Measurements from ENCODE around the gene S100A12. TPM values are rescaled to one million over a fixed set of nuclear protein-coding genes. Genes with fewer than 3 reads are reported as not detected.
"Not testable (repeated sequence)": the region's sequence is repeated elsewhere in the genome, so short reads cannot be mapped to it uniquely, and the experiment has no call there.

The S100A12 gene
- not detected for total RNA-seq

GRCh38 chr1:153375511-153375910 is at the start of gene S100A12:
S100A12 (minus strand) TSS chr1:153375621; CDS start chr1:153374592, 1,029 bp downstream.
- peaks cover 29% of the 10 kb centered on the region for H3K27me3 Mint-ChIP-seq
- DNase-seq: no peak
- H3K27ac Mint-ChIP-seq: no peak within 1 kb of the TSS
- H3K36me3 Mint-ChIP-seq: no peaks in the 10 kb centered on the region
- no peaks in the 10 kb centered on the region for H3K4me1 Mint-ChIP-seq
- H3K4me3 Mint-ChIP-seq: no peak within 1 kb of the TSS
- no peaks in the 10 kb centered on the region for H3K9me3 Mint-ChIP-seq

- H3K9me3 Mint-ChIP-seq: no peaks in the 10 kb centered on the region
- H3K4me3 Mint-ChIP-seq: no peak overlapping the region
- H3K36me3 Mint-ChIP-seq: no peaks in the 10 kb centered on the region
- DNase-seq: peak; percentile 40
- H3K4me1 Mint-ChIP-seq: no peaks in the 10 kb centered on the region
- peaks cover 44% of the 10 kb centered on the region for H3K27me3 Mint-ChIP-seq
- H3K27ac Mint-ChIP-seq: no peak overlapping the region
These were observed 47.1 kb upstream of the S100A12 start for GRCh38 chr1:153422450-153423068.

- Mint-ChIP-seq H3K27ac (no peak overlapping the region), H3K9me3 (no peaks in the 10 kb centered on the region), H3K27me3 (peaks cover 28% of the 10 kb centered on the region), H3K4me1 (no peaks in the 10 kb centered on the region), H3K36me3 (no peaks in the 10 kb centered on the region), H3K4me3 (no peak overlapping the region)
- no peak for DNase-seq
These were observed 44.9 kb upstream of the S100A12 start for GRCh38 chr1:153420306-153420705.

GRCh38 chr1:153419436-153419793 is 44.0 kb upstream of the S100A12 start:
- not testable (repeated sequence) for H3K4me1 Mint-ChIP-seq, DNase-seq, H3K4me3 Mint-ChIP-seq, H3K27ac Mint-ChIP-seq, H3K36me3 Mint-ChIP-seq, H3K9me3 Mint-ChIP-seq
- H3K27me3 Mint-ChIP-seq: peaks cover 22% of the 10 kb centered on the region

- H3K4me3 Mint-ChIP-seq, H3K36me3 Mint-ChIP-seq, DNase-seq, H3K27ac Mint-ChIP-seq, H3K4me1 Mint-ChIP-seq, H3K9me3 Mint-ChIP-seq: not testable (repeated sequence)
- peaks cover 19% of the 10 kb centered on the region for H3K27me3 Mint-ChIP-seq
These were observed 43.5 kb upstream of the S100A12 start for GRCh38 chr1:153418758-153419435.

- Mint-ChIP-seq H3K27me3 (peaks cover 15% of the 10 kb centered on the region), H3K4me3 (no peak overlapping the region), H3K27ac (no peak overlapping the region), H3K4me1 (no peaks in the 10 kb centered on the region), H3K9me3 (peaks cover 2% of the 10 kb centered on the region), H3K36me3 (no peaks in the 10 kb centered on the region)
- no peak for DNase-seq
These were observed 41.9 kb upstream of the S100A12 start for GRCh38 chr1:153417136-153417888.

- Mint-ChIP-seq H3K9me3 (peaks cover 9% of the 10 kb centered on the region), H3K36me3 (no peaks in the 10 kb centered on the region), H3K4me1 (no peaks in the 10 kb centered on the region), H3K27me3 (peaks cover 18% of the 10 kb centered on the region), H3K27ac (no peak within 1 kb of the TSS), H3K4me3 (no peak within 1 kb of the TSS)
- DNase-seq: no peak
These were observed 40.6 kb upstream of the S100A12 start, which contains the start of gene S100A7A for GRCh38 chr1:153415850-153416570. S100A7A (plus strand) TSS chr1:153416520; CDS start chr1:153418083, 1,563 bp downstream.

GRCh38 chr1:153413961-153414360 is 38.5 kb upstream of the S100A12 start:
- H3K27me3 Mint-ChIP-seq: peaks cover 15% of the 10 kb centered on the region
- not testable (repeated sequence) for H3K36me3 Mint-ChIP-seq, DNase-seq, H3K4me3 Mint-ChIP-seq, H3K27ac Mint-ChIP-seq, H3K4me1 Mint-ChIP-seq
- peaks cover 13% of the 10 kb centered on the region for H3K9me3 Mint-ChIP-seq

- DNase-seq, H3K4me1 Mint-ChIP-seq, H3K4me3 Mint-ChIP-seq, H3K27ac Mint-ChIP-seq, H3K36me3 Mint-ChIP-seq: not testable (repeated sequence)
- Mint-ChIP-seq H3K27me3 (peaks cover 25% of the 10 kb centered on the region), H3K9me3 (peaks cover 16% of the 10 kb centered on the region)
These were observed 31.9 kb upstream of the S100A12 start for GRCh38 chr1:153407274-153407673.

- H3K27ac Mint-ChIP-seq, H3K9me3 Mint-ChIP-seq, H3K36me3 Mint-ChIP-seq, H3K4me3 Mint-ChIP-seq, DNase-seq, H3K4me1 Mint-ChIP-seq: not testable (repeated sequence)
- peaks cover 20% of the 10 kb centered on the region for H3K27me3 Mint-ChIP-seq
These were observed 30.6 kb upstream of the S100A12 start for GRCh38 chr1:153405825-153406599.

- no peaks in the 10 kb centered on the region for H3K36me3 Mint-ChIP-seq
- H3K4me1 Mint-ChIP-seq: no peaks in the 10 kb centered on the region
- peaks cover 8% of the 10 kb centered on the region for H3K9me3 Mint-ChIP-seq
- peaks cover 19% of the 10 kb centered on the region for H3K27me3 Mint-ChIP-seq
- H3K4me3 Mint-ChIP-seq: no peak overlapping the region
- peak; percentile 60 for DNase-seq
- H3K27ac Mint-ChIP-seq: no peak overlapping the region
These were observed 29.3 kb upstream of the S100A12 start for GRCh38 chr1:153404768-153405167.

GRCh38 chr1:153404086-153404635 is 28.7 kb upstream of the S100A12 start:
- H3K4me3 Mint-ChIP-seq: no peak overlapping the region
- no peak for DNase-seq
- peaks cover 5% of the 10 kb centered on the region for H3K9me3 Mint-ChIP-seq
- H3K36me3 Mint-ChIP-seq: no peaks in the 10 kb centered on the region
- no peak overlapping the region for H3K27ac Mint-ChIP-seq
- H3K27me3 Mint-ChIP-seq: peaks cover 15% of the 10 kb centered on the region
- no peaks in the 10 kb centered on the region for H3K4me1 Mint-ChIP-seq

GRCh38 chr1:153403421-153404085 is 28.1 kb upstream of the S100A12 start:
- peaks cover 5% of the 10 kb centered on the region for H3K9me3 Mint-ChIP-seq
- H3K27ac Mint-ChIP-seq: no peak overlapping the region
- peaks cover 15% of the 10 kb centered on the region for H3K27me3 Mint-ChIP-seq
- H3K36me3 Mint-ChIP-seq: no peaks in the 10 kb centered on the region
- no peak for DNase-seq
- no peak overlapping the region for H3K4me3 Mint-ChIP-seq
- no peaks in the 10 kb centered on the region for H3K4me1 Mint-ChIP-seq

- no peaks in the 10 kb centered on the region for H3K36me3 Mint-ChIP-seq
- no peak overlapping the region for H3K4me3 Mint-ChIP-seq
- peaks cover 2% of the 10 kb centered on the region for H3K9me3 Mint-ChIP-seq
- H3K27ac Mint-ChIP-seq: no peak overlapping the region
- no peaks in the 10 kb centered on the region for H3K4me1 Mint-ChIP-seq
- DNase-seq: no peak
- H3K27me3 Mint-ChIP-seq: peaks cover 9% of the 10 kb centered on the region
These were observed 26.8 kb upstream of the S100A12 start for GRCh38 chr1:153402226-153402625.
